Activated CD8-positive, alpha-beta memory T cell treated with anti-CD3 and anti-CD28 coated beads for 4 hours (primary cell): ENCODE measurements around the gene EIF5B.
A peak's percentile ranks its signal among the peaks of the same experiment; 100 is the strongest.
"Not testable (repeated sequence)": the region's sequence is repeated elsewhere in the genome, so short reads cannot be mapped to it uniquely, and the experiment has no call there.

Source experiments
- DNase-seq, 2 donors: peaks; one replicate each; pipeline ENCODE4 v3.0.0-alpha.2; 2020; ENCODE audit warnings: low read depth in 2 of 2

EIF5B gene

GRCh38 chr2:99337113-99338028 is at the start of gene EIF5B:
Gene EIF5B, plus strand, starts transcription at chr2:99337389. Its CDS starts 166 bp downstream, at chr2:99337555.
- peak; percentile 83 to 88 for DNase-seq

GRCh38 chr2:99297994-99298393 is 39.2 kb upstream of the EIF5B start:
- no peak for DNase-seq

GRCh38 chr2:99299580-99299979 is 37.6 kb upstream of the EIF5B start:
- no peak for DNase-seq

GRCh38 chr2:99301097-99301496 is 36.1 kb upstream of the EIF5B start, which contains the start of gene LYG1:
Gene LYG1, minus strand, starts transcription at chr2:99301197. Its CDS starts 5,527 bp downstream, at chr2:99295670.
- not testable (repeated sequence) for DNase-seq

DNA sequence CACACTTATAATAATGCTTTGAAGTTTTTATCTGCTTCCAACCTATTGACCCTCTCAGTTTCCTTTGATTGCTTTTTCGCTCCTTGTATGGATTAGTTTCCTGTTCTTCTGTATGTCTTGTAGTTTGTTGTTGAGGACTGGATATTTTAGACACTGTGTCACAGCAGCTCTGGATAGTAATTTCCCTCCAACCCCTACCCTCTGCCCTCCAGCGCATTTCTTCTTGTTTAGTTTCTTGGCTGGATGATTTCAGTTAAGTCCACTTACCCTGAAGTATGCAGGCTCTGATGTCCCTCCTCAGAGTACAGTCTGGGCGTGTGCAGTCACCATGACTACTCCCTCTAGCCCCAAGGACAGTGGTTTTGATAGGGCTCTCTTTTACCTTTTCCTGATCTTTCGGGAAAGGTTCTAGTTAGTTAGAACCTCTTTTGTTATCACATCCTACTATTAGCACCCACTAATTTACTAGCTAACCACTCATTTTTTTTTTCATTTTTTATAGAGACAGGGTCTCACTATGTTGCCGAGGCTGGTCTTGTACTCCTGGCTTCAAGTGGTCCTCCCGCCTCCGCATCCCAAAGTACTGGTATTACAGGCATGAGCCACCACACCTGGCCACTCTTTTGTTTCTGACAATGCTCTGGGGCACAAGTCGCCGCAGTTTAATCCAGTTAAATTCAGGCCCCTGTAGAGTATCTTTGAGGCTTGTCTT is 19.9 kb upstream of the EIF5B start:
- DNase-seq, result no peak

DNA sequence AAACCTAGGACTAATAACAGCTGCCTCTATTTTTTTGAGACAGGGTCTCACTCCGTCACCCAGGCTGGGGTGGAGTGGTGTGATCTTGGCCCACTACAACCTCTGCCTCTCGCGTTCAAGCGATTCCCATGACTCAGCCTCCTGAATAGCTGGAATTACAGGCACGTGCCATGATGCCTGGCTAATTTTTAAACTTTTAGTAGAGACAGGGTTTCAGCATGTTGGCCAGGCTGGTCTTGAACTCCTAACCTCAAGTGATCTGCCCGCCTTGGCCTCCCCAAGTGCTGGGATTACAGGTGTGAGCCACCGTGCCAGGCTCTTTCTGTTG is 19.4 kb upstream of the EIF5B start:
- DNase-seq, result not testable (repeated sequence)

DNA sequence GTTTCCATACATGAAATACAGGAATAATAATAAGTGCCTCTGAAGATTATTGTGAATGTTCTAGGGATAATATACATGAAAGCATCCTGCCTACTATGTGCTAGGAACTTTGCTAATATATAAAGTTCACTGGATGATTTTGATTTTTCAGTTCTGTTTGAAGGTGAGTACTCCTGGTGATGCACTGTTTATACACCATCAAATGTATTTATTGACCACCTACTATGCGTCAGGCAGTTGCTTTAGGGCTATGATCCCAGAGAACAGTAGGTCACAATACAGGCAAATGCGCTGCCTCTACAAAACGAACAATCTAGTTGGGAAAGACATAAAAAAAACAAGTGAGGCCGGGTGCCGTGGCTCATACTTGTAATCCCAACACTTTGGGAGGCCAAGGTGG is 11.8 kb upstream of the EIF5B start:
- DNase-seq, result no peak

DNA sequence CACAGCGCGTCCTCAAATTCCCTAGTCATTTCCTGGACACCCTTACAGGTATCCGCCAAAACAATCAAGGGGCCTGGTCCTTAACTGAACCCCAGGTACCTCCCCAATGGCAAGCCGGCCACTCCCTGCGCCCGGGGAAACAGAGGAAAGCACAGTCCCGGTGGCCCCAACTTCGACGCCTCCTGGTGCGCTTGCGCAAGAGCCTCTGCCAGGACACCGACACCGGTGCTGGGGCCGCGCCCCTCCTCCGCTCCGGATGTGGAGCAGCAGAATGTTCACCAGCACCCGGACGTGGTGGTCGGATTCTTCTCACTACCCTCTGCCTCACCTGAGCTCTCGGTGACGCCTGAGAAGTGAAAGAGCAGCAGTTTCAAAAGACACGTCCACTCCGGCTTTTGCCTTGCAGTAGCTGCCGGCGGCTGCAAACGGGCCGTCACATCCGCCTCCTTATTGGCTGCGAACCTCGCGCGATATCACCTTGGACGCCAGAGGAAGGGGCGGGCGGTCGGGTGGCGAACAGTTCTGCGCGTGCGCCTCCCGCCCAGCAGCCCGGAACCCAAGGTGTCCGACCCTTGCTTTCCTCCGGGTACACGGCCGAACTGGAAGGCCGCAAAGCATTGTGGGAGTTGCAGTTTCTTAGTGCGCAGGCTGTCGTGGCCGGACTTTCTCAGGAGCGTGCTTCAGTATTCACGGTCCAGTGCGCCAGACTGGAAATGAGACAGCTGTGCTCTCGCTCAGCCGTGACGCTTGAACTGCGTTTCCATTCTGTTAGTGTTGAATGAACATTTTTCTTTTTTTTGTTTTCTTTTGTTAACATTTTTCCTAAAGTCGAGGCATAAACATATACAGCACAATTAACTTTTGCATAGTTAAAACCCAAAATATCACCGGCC is 1.0 kb upstream of the EIF5B start, which contains the start of gene TXNDC9:
Gene TXNDC9, minus strand, starts transcription at position 423 of the 893 bp plus-strand sequence. CDS start 3,123 bp downstream, outside the sequence.
- DNase-seq, result peak; percentile 94 to 96

- no peak for DNase-seq
Observed at GRCh38 chr2:99336804-99337112, 431 bp upstream of the EIF5B start.

DNA sequence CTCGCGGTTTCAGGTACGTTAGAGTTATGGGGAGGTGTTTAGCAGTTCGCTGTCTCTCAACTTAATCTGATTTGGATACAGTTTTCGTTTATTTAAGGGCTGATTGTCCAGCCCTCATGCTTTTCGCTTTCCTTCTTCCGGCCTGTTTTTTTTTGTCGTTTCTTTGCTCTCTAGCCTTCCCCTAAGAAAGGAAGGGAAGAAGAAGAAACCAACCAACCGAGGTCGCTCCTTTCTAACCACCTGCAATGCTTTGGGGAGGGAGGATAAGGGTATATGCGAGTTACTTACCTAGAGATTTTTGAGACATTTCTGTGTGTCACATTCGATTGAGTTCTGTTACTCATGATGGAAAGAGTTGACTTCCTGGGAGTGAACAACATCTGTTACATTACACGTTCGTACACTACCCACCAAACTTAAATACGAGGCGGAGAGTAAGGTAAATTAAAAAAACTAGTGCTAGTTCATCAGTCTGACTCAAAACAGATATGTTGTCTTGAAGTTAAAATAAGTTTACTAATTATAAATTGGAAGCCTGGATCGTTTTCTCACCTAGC is 918 bp downstream of the EIF5B start:
- no peak for DNase-seq

DNA sequence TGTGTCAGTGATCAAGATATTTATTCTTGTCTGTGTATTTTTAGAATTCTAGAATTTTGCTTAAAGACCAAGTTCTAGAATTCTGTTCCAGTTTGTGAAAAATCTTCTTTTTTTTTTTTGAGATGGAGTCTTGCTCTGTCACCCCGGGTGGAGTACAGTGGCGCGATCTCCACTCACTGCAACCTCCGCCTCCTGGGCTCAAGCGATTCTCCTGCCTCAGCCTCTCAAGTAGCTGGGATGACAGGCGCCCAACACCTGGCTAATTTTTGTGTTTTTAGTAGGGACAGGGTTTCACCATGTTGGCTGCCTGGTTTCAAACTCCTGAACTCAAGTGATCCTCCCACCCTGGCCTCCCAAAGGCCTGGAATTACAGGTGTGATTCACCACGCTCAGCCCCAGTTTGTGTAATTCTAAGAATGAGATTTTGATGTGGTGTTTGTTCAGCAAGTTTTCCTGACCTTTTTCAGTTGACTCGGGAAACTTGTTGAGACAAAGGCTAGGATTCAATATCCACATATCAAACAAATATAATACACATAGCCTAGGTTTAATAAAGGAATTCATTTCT is 3.6 kb downstream of the EIF5B start:
- no peak for DNase-seq

GRCh38 chr2:99342536-99342935 is 5.3 kb downstream of the EIF5B start:
- DNase-seq, result no peak

GRCh38 chr2:99345446-99345845 is 8.3 kb downstream of the EIF5B start:
- DNase-seq, result not testable (repeated sequence)

- DNase-seq, result no peak
Observed at GRCh38 chr2:99346218-99346617, 9.0 kb downstream of the EIF5B start.

- no peak for DNase-seq
Observed at GRCh38 chr2:99348173-99348572, 11.0 kb downstream of the EIF5B start.

- DNase-seq, result no peak
Observed at GRCh38 chr2:99350194-99350593, 13.0 kb downstream of the EIF5B start.

DNA sequence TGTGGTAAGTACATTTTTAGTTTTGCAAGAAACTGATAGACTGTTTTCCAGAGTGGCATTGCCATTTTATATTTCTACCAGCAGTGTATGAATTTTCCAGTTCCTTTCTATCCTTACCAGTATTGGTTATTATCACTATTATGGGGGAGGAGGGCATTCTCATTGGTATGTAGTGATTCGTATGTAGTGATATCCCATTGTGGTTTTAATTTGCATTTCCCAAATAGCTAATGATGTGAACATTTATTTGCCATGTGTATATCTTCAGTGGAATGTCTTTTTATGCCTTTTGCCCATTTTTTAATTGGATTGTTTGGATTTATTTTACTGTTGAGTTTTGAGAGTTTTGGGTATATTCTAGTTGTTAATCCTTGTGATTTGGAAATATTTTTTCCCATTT is 16.9 kb downstream of the EIF5B start:
- no peak for DNase-seq

- not testable (repeated sequence) for DNase-seq
Observed at GRCh38 chr2:99354825-99355224, 17.6 kb downstream of the EIF5B start.

- DNase-seq, result no peak
Observed at GRCh38 chr2:99356853-99357252, 19.7 kb downstream of the EIF5B start.

- DNase-seq, result no peak
Observed at GRCh38 chr2:99365661-99366060, 28.5 kb downstream of the EIF5B start.

DNA sequence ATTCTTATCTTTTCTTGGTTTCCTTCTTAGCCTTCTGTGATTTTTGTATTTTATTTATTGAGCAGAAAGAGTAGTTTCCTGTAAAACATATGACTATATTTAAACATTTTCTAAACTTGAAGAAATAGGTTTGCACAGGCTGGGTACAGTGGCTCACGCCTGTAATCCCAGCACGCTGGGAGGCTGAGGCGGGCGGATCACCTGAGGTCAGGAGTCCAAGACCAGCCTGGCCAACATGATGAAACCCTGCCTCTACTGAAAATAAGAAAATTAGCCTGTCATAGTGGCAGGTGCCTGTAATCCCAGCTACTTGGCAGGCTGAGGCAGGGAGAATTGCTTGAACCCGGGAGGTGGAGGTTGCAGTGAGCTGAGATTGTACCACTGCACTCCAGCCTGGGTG is 31.7 kb downstream of the EIF5B start:
- DNase-seq, result not testable (repeated sequence)
